PC-9 (cell line): Measurements from ENCODE around the gene PRRC2A. TPM values are rescaled to one million over a fixed set of nuclear protein-coding genes. Genes with fewer than 3 reads are reported as not detected.

Experiments used
- BruUV-seq: library from RNA; stranded (reverse); fragments of 400-500 nt; replicated peaks from 2 replicates; lab custom pipeline; 2021; lab: Mats Ljungman, UMichigan
- CTCF ChIA-PET: fragments of 300-600 bp; sonication (Branson Sonifier 250); formaldehyde crosslinking; loops from one replicate; lab custom pipeline; 2022; ENCODE audit warnings: antibody characterized with exemption; lab: Charles Lee
- POLR2A ChIA-PET: fragments of 300-600 bp; sonication (Branson Sonifier 250); formaldehyde crosslinking; loops from one replicate; lab custom pipeline; 2022; ENCODE audit warnings: antibody characterized with exemption; ENCODE audit not compliant: unreplicated experiment; lab: Charles Lee
- DNase-seq, 2 experiments: peaks; one replicate each; pipeline versions ENCODE4 v3.0.0 to v3.0.0-alpha.2; 2015 to 2022; ENCODE audit warnings: mixed read lengths in 1 of 2
- H2AFZ ChIP-seq: fragments of 200-600 bp; sonication (generic); 2 replicates; pipeline ENCODE4 v1.8.1; 2017; ENCODE audit warnings: antibody characterized with exemption
- H3F3A ChIP-seq: fragments of 200-600 bp; sonication (generic); 2 replicates; pipeline ENCODE4 v1.8.1; 2017; ENCODE audit warnings: antibody characterized with exemption, mild to moderate bottlenecking, low read depth; ENCODE audit not compliant: insufficient read depth
- H3K27ac ChIP-seq: fragments of 200-600 bp; sonication (generic); 2 replicates; pipeline ENCODE4 v1.6.1; 2016; ENCODE audit warnings: mixed run types
- H3K27me3 ChIP-seq: fragments of 200-600 bp; sonication (generic); 2 replicates; pipeline ENCODE4 v1.6.1; 2016; ENCODE audit warnings: low read depth, mixed run types; ENCODE audit not compliant: insufficient read depth
- H3K36me3 ChIP-seq: fragments of 200-600 bp; sonication (generic); 2 replicates; pipeline ENCODE4 v1.6.1; 2016; ENCODE audit warnings: low read depth, mixed run types
- H3K4me1 ChIP-seq: fragments of 200-600 bp; sonication (generic); replicated peaks from 2 replicates; pipeline ENCODE4 v1.6.1; 2016; ENCODE audit warnings: mixed run types; ENCODE audit not compliant: insufficient read depth
- H3K4me2 ChIP-seq: fragments of 200-600 bp; sonication (generic); 2 replicates; pipeline ENCODE4 v1.6.1; 2017; ENCODE audit warnings: mixed run types
- H3K4me3 ChIP-seq: fragments of 200-600 bp; sonication (generic); 2 replicates; pipeline ENCODE4 v1.6.1; 2016; ENCODE audit warnings: mixed run types
- H3K79me2 ChIP-seq: fragments of 200-600 bp; sonication (generic); 2 replicates; pipeline ENCODE4 v1.6.1; 2017; ENCODE audit warnings: low read depth, mixed run types
- H3K9me2 ChIP-seq: fragments of 200-600 bp; sonication (generic); 2 replicates; pipeline ENCODE4 v1.8.1; 2017; ENCODE audit warnings: mild to moderate bottlenecking; ENCODE audit not compliant: insufficient read depth
- H3K9me3 ChIP-seq: fragments of 200-600 bp; sonication (generic); 2 replicates; pipeline ENCODE4 v1.8.1; 2016; ENCODE audit warnings: low read depth; ENCODE audit not compliant: insufficient read depth
- H4K20me1 ChIP-seq: fragments of 200-600 bp; sonication (generic); 2 replicates; pipeline ENCODE4 v1.8.1; 2017; ENCODE audit not compliant: insufficient read depth
- CTCF ChIP-seq: fragments of 200-600 bp; sonication (generic); conservative IDR thresholded peaks from 2 replicates; pipeline ENCODE4 v1.6.1; 2017; ENCODE audit warnings: mixed run types, antibody characterized with exemption, mild to moderate bottlenecking, moderate library complexity
- EZH2 ChIP-seq: fragments of 200-600 bp; sonication (generic); IDR thresholded peaks from 2 replicates; pipeline ENCODE4 v1.8.0; 2017; ENCODE audit warnings: antibody characterized with exemption, low read depth
- intact Hi-C: fragments of 100-400 bp; cut with micrococcal nuclease; formaldehyde crosslinking; loops from one replicate; pipeline ENCODE4 v1.10.0; 2022; ENCODE audit not compliant: unreplicated experiment
- total RNA-seq: library from RNA; stranded (reverse); gene quantifications from 2 replicates; pipeline ENCODE4 v1.2.3, GENCODE V29; 2021

Gene PRRC2A
- total RNA-seq, 1 experiment from 2014 or later: 192 TPM

DNA sequence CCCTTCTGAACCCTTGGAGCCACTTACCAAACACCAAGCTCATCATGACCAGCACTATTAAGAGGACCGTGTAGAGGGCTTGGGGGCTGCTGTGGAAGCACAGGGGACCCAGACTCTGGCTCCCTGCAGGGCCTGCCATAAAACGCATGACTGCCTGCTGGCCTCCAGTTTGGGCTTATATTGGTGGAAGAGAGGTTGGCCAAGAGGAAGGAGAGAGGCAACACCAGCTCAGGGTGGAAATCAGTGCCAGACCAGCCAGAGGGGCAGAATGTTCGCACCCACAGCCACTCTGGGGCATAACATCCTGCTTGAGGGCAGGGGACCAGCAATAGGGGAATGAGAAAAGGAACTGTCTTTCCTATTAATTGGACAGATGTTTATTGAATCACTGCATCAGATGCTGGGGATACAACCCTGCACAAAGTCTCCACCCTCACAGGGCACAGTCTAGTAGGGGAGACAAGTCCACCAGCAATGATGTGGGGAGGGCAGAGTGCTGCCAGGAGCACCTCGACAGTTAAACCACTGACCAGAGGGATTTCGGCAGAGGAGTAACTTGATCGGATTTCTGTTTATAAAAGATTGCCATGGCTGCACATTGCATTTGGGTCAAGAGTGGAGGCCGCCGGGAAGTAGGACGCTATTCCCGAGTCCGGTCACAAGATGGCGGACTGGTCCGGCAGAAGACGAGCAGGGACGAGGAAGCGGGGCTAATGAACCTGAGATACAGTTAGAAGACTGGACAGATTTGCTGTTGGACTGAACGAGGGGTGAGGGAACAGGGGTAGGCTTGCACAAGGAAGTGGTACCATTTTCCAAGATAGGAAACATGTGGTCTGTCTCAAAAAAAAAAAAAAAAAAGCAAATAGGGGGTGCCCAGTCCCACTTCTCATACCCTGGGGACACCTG lies 60.0 kb downstream of the PRRC2A start, which contains the start of gene LY6G5C:
LY6G5C (minus strand) TSS at position 842 of the 909 bp plus-strand sequence; CDS start at position 148, 694 bp downstream.
- peak within 1 kb of the TSS; percentile 98 for H2AFZ ChIP-seq
- BruUV-seq: TSS peak; percentile 69
- ChIA-PET POLR2A (interaction anchor here (0.6 kb wide), 2 partner anchors 10 to 59 kb away, joined by 3 to 17 read pairs; no protein-coding TSS in a partner anchor), CTCF (interaction anchor here (0.7 to 1.6 kb wide), 3 partner anchors 89 to 272 kb away, joined by 7 to 14 read pairs (median 11); no protein-coding TSS in a partner anchor)
- no peaks in the 10 kb centered on the region for H3K9me2 ChIP-seq
- H3K4me1 ChIP-seq: peaks cover 17% of the 10 kb centered on the region
- peaks cover 20% of the 10 kb centered on the region for H3F3A ChIP-seq
- H3K4me3 ChIP-seq: peak within 1 kb of the TSS; percentile 70
- H4K20me1 ChIP-seq: no peaks in the 10 kb centered on the region
- intact Hi-C loops: loop anchor here (1.0 to 10.0 kb wide), 6 partner anchors 59 to 272 kb away; partner anchors contain the start of genes EHMT2 and SLC44A4
- H3K36me3 ChIP-seq: no peaks in the 10 kb centered on the region
- H3K4me2 ChIP-seq: peak within 1 kb of the TSS; percentile 99
- peak; percentile 82 to 88 for DNase-seq
- peak within 1 kb of the TSS; percentile 31; the same call in 1 of the 2 replicates for H3K27ac ChIP-seq
- no peaks in the 10 kb centered on the region for H3K9me3 ChIP-seq
- peak; percentile 54 for TF ChIP-seq CTCF
- no peak for TF ChIP-seq EZH2
- no peaks in the 10 kb centered on the region for H3K79me2 ChIP-seq
- no peaks in the 10 kb centered on the region for H3K27me3 ChIP-seq

DNA sequence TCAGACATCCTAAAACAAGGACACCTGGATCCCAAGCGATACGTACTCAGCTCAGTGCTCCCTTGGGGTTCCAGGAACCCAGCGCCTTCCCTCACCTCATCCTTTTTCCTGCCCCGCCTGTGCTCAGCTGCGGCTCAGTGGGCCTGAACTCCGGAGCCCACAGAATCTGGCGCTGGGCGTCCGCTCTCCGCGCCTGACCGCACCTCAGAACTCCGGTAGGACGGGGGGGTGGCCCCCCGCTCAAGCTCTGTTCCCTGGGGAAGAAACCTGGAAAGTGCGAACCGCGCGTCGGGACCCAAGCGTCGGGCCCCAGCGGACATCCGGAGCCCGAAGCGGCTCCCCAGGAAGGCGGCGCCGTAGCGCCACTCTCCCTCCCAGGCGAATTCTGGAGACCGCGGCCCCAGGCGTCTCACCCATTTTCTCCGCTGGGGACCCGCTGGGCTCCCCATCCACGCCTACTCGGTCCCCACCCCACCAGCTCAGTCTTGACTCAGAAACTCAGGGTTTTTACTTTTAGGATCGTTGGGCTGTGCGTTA lies 60.7 kb downstream of the PRRC2A start:
- intact Hi-C loops: loop anchor here (2.0 to 10.0 kb wide), 3 partner anchors 194 to 272 kb away; partner anchors contain the start of genes EHMT2 and SLC44A4
- no peaks in the 10 kb centered on the region for H4K20me1 ChIP-seq
- H3K4me3 ChIP-seq: peak overlapping the region; percentile 70
- no peaks in the 10 kb centered on the region for H3K9me2 ChIP-seq
- POLR2A ChIA-PET: interaction anchor here (0.6 kb wide), 2 partner anchors 9 to 58 kb away, joined by 3 to 17 read pairs; no protein-coding TSS in a partner anchor
- no peaks in the 10 kb centered on the region for H3K36me3 ChIP-seq
- H2AFZ ChIP-seq: peak overlapping the region; percentile 98
- H3K27me3 ChIP-seq: no peaks in the 10 kb centered on the region
- TF ChIP-seq CTCF: no peak
- no peak for TF ChIP-seq EZH2
- H3K9me3 ChIP-seq: no peaks in the 10 kb centered on the region
- H3K4me2 ChIP-seq: peak overlapping the region; percentile 99
- CTCF ChIA-PET: interaction anchor here (0.7 to 1.6 kb wide), 3 partner anchors 89 to 271 kb away, joined by 7 to 14 read pairs (median 11); no protein-coding TSS in a partner anchor
- H3K79me2 ChIP-seq: no peaks in the 10 kb centered on the region
- DNase-seq: peak in 1 of 2 experiments; percentile 57
- peak overlapping the region; percentile 31; the same call in 1 of the 2 replicates for H3K27ac ChIP-seq
- TSS peak; percentile 22 for BruUV-seq
- peaks cover 17% of the 10 kb centered on the region for H3K4me1 ChIP-seq
- peaks cover 20% of the 10 kb centered on the region for H3F3A ChIP-seq

- Histone ChIP-seq H3K36me3 (no peaks in the 10 kb centered on the region), H3K9me3 (no peaks in the 10 kb centered on the region), H3K9me2 (no peaks in the 10 kb centered on the region), H2AFZ (no peak overlapping the region), H3K27ac (no peak overlapping the region), H3F3A (peaks cover 16% of the 10 kb centered on the region), H3K4me2 (no peak overlapping the region), H4K20me1 (no peaks in the 10 kb centered on the region), H3K27me3 (no peaks in the 10 kb centered on the region), H3K79me2 (no peaks in the 10 kb centered on the region), H3K4me1 (peaks cover 17% of the 10 kb centered on the region), H3K4me3 (no peak overlapping the region)
- BruUV-seq: no TSS peak
- POLR2A ChIA-PET: no interaction called here
- no peak for DNase-seq
- CTCF ChIA-PET: interaction anchor here (0.5 kb wide), 1 partner anchor 513 kb away, joined by 5 read pairs; no protein-coding TSS in a partner anchor
- intact Hi-C loops: loop anchor here (5.0 to 10.0 kb wide), 2 partner anchors 191 to 214 kb away; partner anchors contain the start of genes EHMT2 and SLC44A4
- TF ChIP-seq CTCF (no peak), EZH2 (no peak)
Observed at GRCh38 chr6:31683591-31683990, 63.1 kb downstream of the PRRC2A start.
